ENCODE data around the gene NOS1. TPM values are rescaled to one million over a fixed set of nuclear protein-coding genes. Genes with fewer than 3 reads are reported as not detected.

The NOS1 gene
- polyA plus RNA-seq, 1 donor from 2014 or later = not detected

GRCh38 chr12:117360551-117361346 is 677 bp downstream of the NOS1 start:
- Histone ChIP-seq H3K4me3 (ENCODE audit: low read length) (peak overlapping the region; percentile 81), H3K4me2 (ENCODE audit: low read length) (peak overlapping the region; percentile 70), H3K36me3 (ENCODE audit: insufficient read depth, low read length) (no peaks in the 10 kb centered on the region), H3K27me3 (ENCODE audit: insufficient read depth, low read depth, low read length) (peaks cover 80% of the 10 kb centered on the region), H2AFZ (ENCODE audit: low read depth, low read length) (no peak overlapping the region), H3K79me2 (replicated peaks; ENCODE audit: insufficient read depth, low read length) (no peaks in the 10 kb centered on the region), H3K9me2 (ENCODE audit: insufficient read depth, low read length) (no peaks in the 10 kb centered on the region), H3F3A (ENCODE audit: insufficient read depth, low read length, poor library complexity, severe bottlenecking) (no peaks in the 10 kb centered on the region), H3K27ac (ENCODE audit: low read length) (no peak overlapping the region), H4K20me1 (ENCODE audit: insufficient read depth) (no peaks in the 10 kb centered on the region), H3K9ac (ENCODE audit: low read length) (peak overlapping the region; percentile 52), H3K9me3 (ENCODE audit: low read length) (no peaks in the 10 kb centered on the region)
- no peak for TF ChIP-seq POLR2AphosphoS5 (IDR thresholded peaks at IDR 0.05)
- no peak for TF ChIP-seq SMC3 (conservative IDR thresholded peaks at IDR 0.05; ENCODE audit: poor library complexity)
- TF ChIP-seq TAF1 (IDR thresholded peaks at IDR 0.05; ENCODE audit: low read depth) = no peak
- no peak for TF ChIP-seq MXI1 (conservative IDR thresholded peaks at IDR 0.05; ENCODE audit: poor library complexity, severe bottlenecking)
- TF ChIP-seq RAD21 (conservative IDR thresholded peaks at IDR 0.05) = no peak
- TF ChIP-seq EP300 (conservative IDR thresholded peaks at IDR 0.05; ENCODE audit: poor library complexity, severe bottlenecking) = no peak
- TF ChIP-seq CTCF (IDR thresholded peaks at IDR 0.05; ENCODE audit: poor library complexity, severe bottlenecking) = no peak
- no peak for TF ChIP-seq REST (IDR thresholded peaks at IDR 0.05; ENCODE audit: borderline replicate concordance)
- TF ChIP-seq EZH2 (IDR thresholded peaks at IDR 0.05; ENCODE audit: borderline replicate concordance, insufficient read depth, low read length, poor library complexity, severe bottlenecking) = no peak

GRCh38 chr12:117360222-117360550 is 1.2 kb downstream of the NOS1 start:
- Histone ChIP-seq H3K9ac (ENCODE audit: low read length) (peak overlapping the region; percentile 52), H2AFZ (ENCODE audit: low read depth, low read length) (no peak overlapping the region), H3F3A (ENCODE audit: insufficient read depth, low read length, poor library complexity, severe bottlenecking) (no peaks in the 10 kb centered on the region), H3K9me3 (ENCODE audit: low read length) (no peaks in the 10 kb centered on the region), H3K9me2 (ENCODE audit: insufficient read depth, low read length) (no peaks in the 10 kb centered on the region), H3K27me3 (ENCODE audit: insufficient read depth, low read depth, low read length) (peaks cover 80% of the 10 kb centered on the region), H3K36me3 (ENCODE audit: insufficient read depth, low read length) (no peaks in the 10 kb centered on the region), H3K79me2 (replicated peaks; ENCODE audit: insufficient read depth, low read length) (no peaks in the 10 kb centered on the region), H3K4me3 (ENCODE audit: low read length) (peak overlapping the region; percentile 81), H3K4me2 (ENCODE audit: low read length) (peak overlapping the region; percentile 70), H3K27ac (ENCODE audit: low read length) (no peak overlapping the region), H4K20me1 (ENCODE audit: insufficient read depth) (no peaks in the 10 kb centered on the region)
- TF ChIP-seq MXI1 (conservative IDR thresholded peaks at IDR 0.05; ENCODE audit: poor library complexity, severe bottlenecking) (no peak), EP300 (conservative IDR thresholded peaks at IDR 0.05; ENCODE audit: poor library complexity, severe bottlenecking) (no peak), TAF1 (IDR thresholded peaks at IDR 0.05; ENCODE audit: low read depth) (no peak), POLR2AphosphoS5 (IDR thresholded peaks at IDR 0.05) (no peak), RAD21 (conservative IDR thresholded peaks at IDR 0.05) (no peak), EZH2 (IDR thresholded peaks at IDR 0.05; ENCODE audit: borderline replicate concordance, insufficient read depth, low read length, poor library complexity, severe bottlenecking) (no peak), CTCF (IDR thresholded peaks at IDR 0.05; ENCODE audit: poor library complexity, severe bottlenecking) (no peak)
